H1 (cell line): ENCODE results near the gene ABCD1. TPM values are rescaled to one million over a fixed set of nuclear protein-coding genes. Genes with fewer than 3 reads are reported as not detected.

ENCODE experiments used
- CTCF ChIA-PET: fragments of 300-600 bp; sonication (Branson Sonifier 250); formaldehyde crosslinking; loops from one replicate; lab custom pipeline; 2021; ENCODE audit not compliant: partially characterized antibody; lab: Charles Lee
- POLR2A ChIA-PET: fragments of 300-600 bp; sonication (Branson Sonifier 250); formaldehyde crosslinking; loops from one replicate; lab custom pipeline; 2021; ENCODE audit warnings: inconsistent platforms; ENCODE audit not compliant: partially characterized antibody; lab: Charles Lee
- DNase-seq, 2 experiments: peaks; one replicate each; pipeline versions ENCODE4 v3.0.0 to v3.0.0-alpha.2; 2010 to 2022; ENCODE audit warnings: low spot score in 2 of 2, low read depth in 1 of 2, mixed read lengths in 1 of 2
- FAIRE-seq: peaks from 2 replicates; lab custom pipeline; 2011; peaks lifted over from hg19 to GRCh38; lab: Jason Lieb, UNC
- H2AFZ ChIP-seq: 2 replicates; pipeline ENCODE4 v1.8.1; 2012; ENCODE audit warnings: low read length, inconsistent platforms
- H2AK5ac ChIP-seq: 2 replicates; pipeline ENCODE4 v1.6.1; 2013; ENCODE audit warnings: low read depth, low read length
- H2BK120ac ChIP-seq: replicated peaks from 2 replicates; pipeline ENCODE3; 2013; ENCODE audit warnings: low read depth, low read length, inconsistent platforms
- H2BK12ac ChIP-seq: 2 replicates; pipeline ENCODE4 v1.6.1; 2013; ENCODE audit warnings: low read depth, low read length
- H2BK15ac ChIP-seq: 2 replicates; pipeline ENCODE4 v1.6.1; 2013; ENCODE audit warnings: low read length
- H2BK20ac ChIP-seq: 2 replicates; pipeline ENCODE4 v1.6.1; 2013; ENCODE audit warnings: low read length
- H2BK5ac ChIP-seq: 2 replicates; pipeline ENCODE4 v1.6.1; 2013; ENCODE audit warnings: low read depth, low read length
- H3K14ac ChIP-seq: 2 replicates; pipeline ENCODE4 v1.6.1; 2013; ENCODE audit warnings: inconsistent platforms; ENCODE audit not compliant: insufficient read length
- H3K18ac ChIP-seq: 2 replicates; pipeline ENCODE4 v1.6.1; 2013; ENCODE audit warnings: low read length; ENCODE audit errors: extremely low read depth
- H3K23ac ChIP-seq: 2 replicates; pipeline ENCODE4 v1.6.1; 2013; ENCODE audit warnings: inconsistent platforms; ENCODE audit not compliant: insufficient read length
- H3K23me2 ChIP-seq: 2 replicates; pipeline ENCODE4 v1.6.1; 2013; ENCODE audit warnings: low read depth, low read length
- H3K27ac ChIP-seq: 2 replicates; pipeline ENCODE4 v1.6.1; 2011; ENCODE audit warnings: low read depth, low read length, inconsistent platforms
- H3K27me3 ChIP-seq, 4 experiments: replicated peaks in 1 of 4; 1 replicate in 1 of 4; 2 replicates in 3 of 4; pipeline versions ENCODE4 v1.6.1 to v1.8.1; 2011 to 2013; ENCODE audit warnings: low read length in 3 of 4, mild to moderate bottlenecking in 3 of 4, inconsistent platforms in 2 of 4, mixed read lengths in 2 of 4, moderate library complexity in 1 of 4; ENCODE audit not compliant: control insufficient read depth in 3 of 4, insufficient read depth in 3 of 4; ENCODE audit errors: extremely low read depth in 1 of 4
- H3K36me3 ChIP-seq, 4 experiments: 2 replicates each; pipeline versions ENCODE4 v1.6.1 to v1.8.1; 2011 to 2013; ENCODE audit warnings: mild to moderate bottlenecking in 4 of 4, low read length in 3 of 4, moderate library complexity in 2 of 4, control low read depth in 1 of 4, inconsistent platforms in 1 of 4; ENCODE audit not compliant: insufficient read depth in 4 of 4, control insufficient read depth in 2 of 4
- H3K4ac ChIP-seq: replicated peaks from 2 replicates; pipeline ENCODE3; 2013; ENCODE audit warnings: low read length, low read depth, mixed read lengths, inconsistent platforms; ENCODE audit not compliant: insufficient read length
- H3K4me1 ChIP-seq, 4 experiments: replicated peaks in 1 of 4; 1 replicate in 1 of 4; 2 replicates in 3 of 4; pipeline versions ENCODE4 v1.6.1 to v1.8.1; 2011 to 2013; ENCODE audit warnings: low read length in 3 of 4, inconsistent platforms in 2 of 4, mixed read lengths in 1 of 4; ENCODE audit not compliant: insufficient read depth in 4 of 4, control insufficient read depth in 3 of 4
- H3K4me2 ChIP-seq, 2 experiments: 2 replicates each; pipeline versions ENCODE4 v1.6.1 to v1.8.1; 2011 to 2013; ENCODE audit warnings: low read depth in 2 of 2, low read length in 2 of 2, control low read depth in 1 of 2, inconsistent platforms in 1 of 2, mild to moderate bottlenecking in 1 of 2; ENCODE audit not compliant: insufficient read depth in 1 of 2
- H3K4me3 ChIP-seq, 4 experiments: fragments of 200-600, 300-600 bp in 1 of 4; sonication (generic), shearing (Covaris generic), sonication (Bioruptor Twin) in 1 of 4; 2 replicates each; pipeline versions ENCODE4 v1.5.1 to v1.8.1; 2011 to 2016; ENCODE audit warnings: low read length in 4 of 4, low read depth in 3 of 4, control low read depth in 2 of 4, inconsistent platforms in 2 of 4, mild to moderate bottlenecking in 2 of 4, mixed read lengths in 1 of 4, moderate library complexity in 1 of 4; ENCODE audit not compliant: insufficient read depth in 2 of 4; ENCODE audit errors: extremely low read depth in 1 of 4
- H3K56ac ChIP-seq: replicated peaks from 2 replicates; pipeline ENCODE3; 2013; ENCODE audit warnings: low read depth, mild to moderate bottlenecking, mixed read lengths, low read length, inconsistent platforms; ENCODE audit not compliant: insufficient read length
- H3K79me1 ChIP-seq: 2 replicates; pipeline ENCODE4 v1.6.1; 2013; ENCODE audit warnings: low read depth, low read length, control low read depth
- H3K79me2 ChIP-seq, 2 experiments: 2 replicates each; pipeline versions ENCODE4 v1.6.1 to v1.8.1; 2012 to 2013; ENCODE audit warnings: low read length in 2 of 2, mild to moderate bottlenecking in 2 of 2, inconsistent platforms in 1 of 2; ENCODE audit not compliant: insufficient read depth in 2 of 2, control insufficient read depth in 1 of 2
- H3K9ac ChIP-seq, 4 experiments: replicated peaks in 1 of 4; 1 replicate in 1 of 4; 2 replicates in 3 of 4; pipeline versions ENCODE4 v1.6.1 to v1.8.1; 2011 to 2013; ENCODE audit warnings: low read depth in 3 of 4, low read length in 3 of 4, control low read depth in 2 of 4, mild to moderate bottlenecking in 2 of 4, moderate library complexity in 2 of 4, inconsistent platforms in 1 of 4; ENCODE audit errors: extremely low read depth in 1 of 4
- H3K9me3 ChIP-seq, 2 experiments: 2 replicates each; pipeline versions ENCODE4 v1.6.1 to v1.8.1; 2012 to 2013; ENCODE audit warnings: mild to moderate bottlenecking in 2 of 2, moderate library complexity in 2 of 2, control low read depth in 1 of 2, inconsistent platforms in 1 of 2, low read depth in 1 of 2, low read length in 1 of 2, mixed read lengths in 1 of 2; ENCODE audit not compliant: insufficient read depth in 2 of 2
- H4K20me1 ChIP-seq, 2 experiments: replicated peaks in 1 of 2; 2 replicates each; pipeline versions ENCODE3 to v1.8.1; 2011 to 2013; ENCODE audit warnings: inconsistent platforms in 2 of 2, low read length in 2 of 2, mild to moderate bottlenecking in 1 of 2; ENCODE audit not compliant: insufficient read depth in 2 of 2, control insufficient read depth in 1 of 2
- H4K5ac ChIP-seq: 2 replicates; pipeline ENCODE4 v1.6.1; 2013; ENCODE audit warnings: low read length, low read depth, mixed read lengths, inconsistent platforms; ENCODE audit not compliant: insufficient read length
- H4K8ac ChIP-seq: 2 replicates; pipeline ENCODE4 v1.8.0; 2013; ENCODE audit warnings: mild to moderate bottlenecking, moderate library complexity, low read length, inconsistent platforms; ENCODE audit not compliant: insufficient read depth; ENCODE audit errors: extremely low read depth
- H4K91ac ChIP-seq: replicated peaks from 2 replicates; pipeline ENCODE3; 2013; ENCODE audit warnings: low read length, mixed read lengths, inconsistent platforms; ENCODE audit not compliant: insufficient read length
- CBX8 ChIP-seq: fragments of 300-800, 300-1000 bp; sonication (generic); IDR thresholded peaks from 2 replicates; pipeline ENCODE4 v1.7.1; 2016; ENCODE audit warnings: low read depth, low read length, borderline replicate concordance
- CHD1 ChIP-seq: IDR thresholded peaks from 2 replicates; pipeline ENCODE4 v1.6.1; 2012; ENCODE audit warnings: low read depth, low read length, improper control_type of control experiment
- EGR1 ChIP-seq: IDR thresholded peaks from 2 replicates; pipeline ENCODE4 v1.6.1; 2011; ENCODE audit warnings: low read depth, low read length, borderline replicate concordance
- FOSL1 ChIP-seq: IDR thresholded peaks from 2 replicates; pipeline ENCODE4 v1.6.1; 2011; ENCODE audit warnings: mild to moderate bottlenecking, low read depth, low read length, moderate library complexity; ENCODE audit not compliant: insufficient read depth
- GABPA ChIP-seq: IDR thresholded peaks from 2 replicates; pipeline ENCODE4 v1.6.1; 2011; ENCODE audit warnings: mild to moderate bottlenecking, low read length, moderate library complexity, borderline replicate concordance; ENCODE audit not compliant: insufficient read depth
- HDAC6 ChIP-seq: IDR thresholded peaks from one replicate; pipeline ENCODE4 v1.7.1; 2012; ENCODE audit warnings: low read depth, mild to moderate bottlenecking, inconsistent platforms, low read length, moderate library complexity
- KDM4A ChIP-seq: IDR thresholded peaks from one replicate; pipeline ENCODE4 v1.7.1; 2012; ENCODE audit warnings: low read depth, mild to moderate bottlenecking, moderate library complexity, low read length, inconsistent platforms; ENCODE audit not compliant: severe bottlenecking
- NANOG ChIP-seq: IDR thresholded peaks from 2 replicates; pipeline ENCODE4 v1.6.1; 2011; ENCODE audit warnings: low read length, low read depth, mild to moderate bottlenecking, inconsistent platforms; ENCODE audit not compliant: insufficient read depth, poor library complexity, severe bottlenecking
- PHF8 ChIP-seq: fragments of 200-600 bp; sonication (generic); conservative IDR thresholded peaks from 2 replicates; pipeline ENCODE4 v1.7.1; 2012; ENCODE audit warnings: low read depth, mild to moderate bottlenecking, inconsistent platforms, low read length, moderate library complexity
- POLR2A ChIP-seq, 2 experiments: IDR thresholded peaks; 1 replicate in 1 of 2; 2 replicates in 1 of 2; pipeline ENCODE4 v1.6.1; 2011; ENCODE audit warnings: low read depth in 2 of 2, low read length in 2 of 2, mild to moderate bottlenecking in 2 of 2; ENCODE audit errors: control extremely low read depth in 1 of 2
- RXRA ChIP-seq: IDR thresholded peaks from 2 replicates; pipeline ENCODE4 v1.6.1; 2011; ENCODE audit warnings: low read depth, mild to moderate bottlenecking, low read length, moderate library complexity; ENCODE audit not compliant: insufficient read depth
- SP2 ChIP-seq: IDR thresholded peaks from 2 replicates; pipeline ENCODE4 v1.6.1; 2012; ENCODE audit warnings: mild to moderate bottlenecking, low read length, inconsistent platforms
- SUZ12 ChIP-seq: fragments of 200-600 bp; sonication (generic); IDR thresholded peaks from 2 replicates; pipeline ENCODE4 v1.6.1; 2012; ENCODE audit warnings: mild to moderate bottlenecking, inconsistent platforms, low read length, moderate library complexity, mixed read lengths
- TBP ChIP-seq: IDR thresholded peaks from 2 replicates; pipeline ENCODE4 v1.6.1; 2011; ENCODE audit warnings: low read depth, low read length, improper control_type of control experiment
- TEAD4 ChIP-seq: IDR thresholded peaks from 2 replicates; pipeline ENCODE4 v1.6.1; 2012; ENCODE audit warnings: low read depth, low read length, inconsistent platforms, mixed read lengths
- WGBS, 2 experiments: shearing (Covaris generic) in 1 of 2; methylation state at CpG; one replicate each; pipeline versions ENCODE4 v1.1.6 to v1.1.7; 2013 to 2015; ENCODE audit warnings: low lambda C conversion rate in 2 of 2, mixed read lengths in 2 of 2, inconsistent platforms in 1 of 2, low coverage in 1 of 2, missing lambda C conversion rate in 1 of 2; ENCODE audit not compliant: insufficient replicate concordance in 2 of 2, insufficient coverage in 1 of 2, insufficient read length in 1 of 2; ENCODE audit errors: extremely low coverage in 1 of 2, missing lambda C conversion rate in 1 of 2; 5-methylcytosine and 5-hydroxymethylcytosine counted together
- polyA plus RNA-seq, 7 experiments: library from polyadenylated mRNA; depleted of rRNA in 3 of 7; stranded (reverse) in 5 of 7; unstranded in 2 of 7; fragments of >200 nt in 5 of 7; fragments of 200-250 nt in 2 of 7; gene quantifications; 1 replicate in 5 of 7; 2 replicates in 1 of 7; 4 replicates in 1 of 7; pipeline versions ENCODE4 v1.2.1 to v1.2.3, GENCODE V29; 2011 to 2013; ENCODE audit warnings: missing spikeins in 2 of 7, mixed read lengths in 2 of 7
- total RNA-seq: library from RNA; stranded (reverse); fragmentation: NEBNext Ultra II Directional; extraction: Animal tissue kit (Norgen Biotek cat#: 25700); gene quantifications from 2 replicates; pipeline ENCODE4 v1.2.1, GENCODE V29; 2021

The ABCD1 gene
- total and polyA plus RNA-seq, 2 of the 8 experiments (the other 6 are each of a cell fraction or from before 2014, with no cell fraction given), result 3.1 to 6.6 TPM

DNA sequence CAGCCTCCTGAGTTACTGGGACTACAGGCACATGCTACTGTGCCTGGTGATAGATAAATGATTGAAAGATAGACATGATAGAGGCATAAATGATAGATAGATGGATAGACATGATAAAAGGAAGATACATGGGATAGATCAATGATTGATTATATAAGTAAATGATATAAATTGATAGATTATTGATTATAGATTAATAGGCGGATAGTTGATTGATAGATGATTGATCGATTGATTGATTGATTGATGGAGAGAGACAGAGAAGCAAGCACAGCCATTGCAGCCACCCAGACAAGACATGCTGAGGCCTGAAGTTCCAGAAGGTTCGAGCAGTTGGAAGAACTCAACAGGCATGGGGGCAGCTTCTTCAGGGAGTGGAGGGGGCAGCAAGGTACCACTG lies 21.7 kb downstream of the ABCD1 start:
- H3K23ac ChIP-seq, result no peak overlapping the region
- H3K36me3 ChIP-seq, result no peaks in the 10 kb centered on the region
- H4K5ac ChIP-seq, result no peak overlapping the region
- peaks cover 0 to 3% (median 1%) of the 10 kb centered on the region in 4 experiments; a peak in 3 of 7 replicates for H3K4me1 ChIP-seq
- H3K79me1 ChIP-seq, result no peaks in the 10 kb centered on the region
- H3K56ac ChIP-seq, result no peak overlapping the region
- H3K4me2 ChIP-seq, result no peak overlapping the region
- H3K27me3 ChIP-seq, result no peaks in the 10 kb centered on the region
- H4K8ac ChIP-seq, result no peak overlapping the region
- H3K27ac ChIP-seq, result no peak overlapping the region
- H2BK15ac ChIP-seq, result no peak overlapping the region
- H2AFZ ChIP-seq, result no peak overlapping the region
- FAIRE-seq, result no peak
- H3K9me3 ChIP-seq, result no peaks in the 10 kb centered on the region
- H2BK5ac ChIP-seq, result no peak overlapping the region
- no peak overlapping the region for H3K9ac ChIP-seq
- no peak overlapping the region for H2AK5ac ChIP-seq
- TF ChIP-seq FOSL1, result no peak
- TF ChIP-seq NANOG, result no peak
- no peak for TF ChIP-seq TBP
- TF ChIP-seq SUZ12, result no peak
- no peak for TF ChIP-seq GABPA
- TF ChIP-seq CBX8, result no peak
- TF ChIP-seq POLR2A (IDR thresholded peaks at IDR 0.05; ENCODE audit: control extremely low read depth in 1 of 2, low read depth in 2 of 2, low read length in 2 of 2), result no peak
- no peak for TF ChIP-seq SP2
- no peak for TF ChIP-seq PHF8
- TF ChIP-seq HDAC6, result no peak
- TF ChIP-seq RXRA, result no peak
- TF ChIP-seq TEAD4, result no peak
- no peak for TF ChIP-seq KDM4A
- TF ChIP-seq EGR1, result no peak
- no peak for TF ChIP-seq CHD1
- H3K14ac ChIP-seq, result no peak overlapping the region
- 98 to 100% methylated on average over 2 to 3 of the region's 3 CpGs for WGBS, 2 experiments
- H3K18ac ChIP-seq, result no peak overlapping the region
- no peaks in the 10 kb centered on the region for H4K20me1 ChIP-seq
- H2BK20ac ChIP-seq, result no peak overlapping the region
- no peaks in the 10 kb centered on the region for H3K23me2 ChIP-seq
- ChIA-PET CTCF (interaction anchor here (1.0 to 1.5 kb wide), 2 partner anchors 18 to 19 kb away, joined by 3 to 4 read pairs; partner anchors contain the start of gene PLXNB3), POLR2A (interaction anchor here (0.6 kb wide), 1 partner anchor 369 kb away, joined by 3 read pairs; no protein-coding TSS in a partner anchor)
- H2BK12ac ChIP-seq, result no peak overlapping the region
- DNase-seq, result no peak
- H3K4ac ChIP-seq, result no peak overlapping the region
- H3K4me3 ChIP-seq, result no peak overlapping the region
- H4K91ac ChIP-seq, result no peak overlapping the region
- no peaks in the 10 kb centered on the region for H3K79me2 ChIP-seq
- H2BK120ac ChIP-seq, result no peak overlapping the region
